Astrocyte of the cerebellum (primary cell): Measurements from ENCODE around the gene RYR2.

Source experiments
- DNase-seq: peaks from one replicate; pipeline ENCODE4 v3.0.0-alpha.2; 2011; ENCODE audit warnings: low read depth
- H3K4me3 ChIP-seq: 2 replicates; pipeline ENCODE4 v1.5.1; 2011; ENCODE audit warnings: mild to moderate bottlenecking, low read depth, low read length, moderate library complexity
- CTCF ChIP-seq: IDR thresholded peaks from 2 replicates; pipeline ENCODE4 v1.5.1; 2012; ENCODE audit warnings: low read length, low read depth, moderate library complexity, mild to moderate bottlenecking; ENCODE audit errors: missing control alignments
- in situ Hi-C: cut with HindIII; loops from 2 replicates; pipeline ENCODE4 v1.10.0; 2017; ENCODE audit warnings: low sequenced_read_pairs

Gene RYR2

GRCh38 chr1:237655778-237656177 lies 613.8 kb downstream of the RYR2 start:
- DNase-seq, result no peak
- in situ Hi-C loops, result no loop called here
- TF ChIP-seq CTCF, result no peak
- H3K4me3 ChIP-seq, result no peak overlapping the region

GRCh38 chr1:237664348-237664747 lies 622.4 kb downstream of the RYR2 start:
- in situ Hi-C loops, result no loop called here

GRCh38 chr1:237670302-237670701 lies 628.3 kb downstream of the RYR2 start:
- H3K4me3 ChIP-seq, result no peak overlapping the region
- no peak for DNase-seq
- no peak for TF ChIP-seq CTCF
- in situ Hi-C loops, result no loop called here

More at GRCh38 chr1:237664348-237664747, 622.4 kb downstream of the RYR2 start:
- no peak for DNase-seq
- no peak for TF ChIP-seq CTCF
- no peak overlapping the region for H3K4me3 ChIP-seq

DNA sequence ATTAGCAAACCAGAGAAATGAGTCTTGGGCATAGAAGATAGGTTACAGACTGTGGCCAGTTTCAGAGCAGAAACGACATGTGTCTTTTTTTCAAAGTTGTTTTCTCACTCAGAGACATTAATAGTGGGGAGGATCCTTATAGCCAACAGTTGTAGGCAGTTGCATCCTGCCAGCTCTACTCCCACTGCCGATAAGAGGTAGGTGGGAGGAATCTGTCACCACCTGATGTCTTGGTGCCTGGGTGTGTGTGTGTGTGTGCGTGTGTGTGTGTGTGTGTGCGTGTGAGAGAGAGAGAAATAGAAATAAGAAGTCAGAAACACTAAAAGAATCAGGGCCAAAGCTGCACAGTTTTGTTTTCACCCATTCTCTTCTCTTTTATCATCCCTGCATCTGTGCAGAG lies 629.3 kb downstream of the RYR2 start:
- no peak for TF ChIP-seq CTCF
- no peak overlapping the region for H3K4me3 ChIP-seq
- in situ Hi-C loops, result no loop called here
- no peak for DNase-seq

GRCh38 chr1:237671935-237672334 lies 630.0 kb downstream of the RYR2 start:
- DNase-seq, result no peak
- in situ Hi-C loops, result no loop called here
- H3K4me3 ChIP-seq, result no peak overlapping the region
- no peak for TF ChIP-seq CTCF

- H3K4me3 ChIP-seq, result no peak overlapping the region
- in situ Hi-C loops, result no loop called here
- no peak for DNase-seq
- TF ChIP-seq CTCF, result no peak
Observed at GRCh38 chr1:237672748-237673147, 630.8 kb downstream of the RYR2 start.

- H3K4me3 ChIP-seq, result no peak overlapping the region
- in situ Hi-C loops, result no loop called here
- TF ChIP-seq CTCF, result no peak
- no peak for DNase-seq
Observed at GRCh38 chr1:237673631-237674030, 631.6 kb downstream of the RYR2 start.
